ENCODE results near the gene SLC1A3. TPM values are rescaled to one million over a fixed set of nuclear protein-coding genes. Genes with fewer than 3 reads are reported as not detected.

SLC1A3 gene
- total RNA-seq, 1 experiment from 2014 or later, result 18.6 TPM

GRCh38 chr5:36653044-36653705 is 46.8 kb downstream of the SLC1A3 start:
- H3K27me3 Mint-ChIP-seq (ENCODE audit: low read depth), result no peaks in the 10 kb centered on the region; the same call in 1 of the 2 replicates
- no peak overlapping the region for H2BK120ac ChIP-seq (ENCODE audit: low read depth, low read length, poor library complexity, severe bottlenecking)
- no peak for DNase-seq

More at GRCh38 chr5:36653044-36653705, 46.8 kb downstream of the SLC1A3 start:
- no peak overlapping the region for H3K27ac ChIP-seq (ENCODE audit: insufficient read length, low read depth, low read length)
- no peak overlapping the region for H3K14ac ChIP-seq (ENCODE audit: insufficient read depth, low read length)
- no peak overlapping the region for H3K4ac ChIP-seq (ENCODE audit: low read depth, low read length)
- H2BK15ac ChIP-seq (ENCODE audit: low read depth, low read length), result no peak overlapping the region
- no peak overlapping the region for H2AK5ac ChIP-seq (ENCODE audit: insufficient read length, low read length)
- no peaks in the 10 kb centered on the region for H3K9me3 Mint-ChIP-seq
- no peak overlapping the region for H2BK20ac ChIP-seq (ENCODE audit: low read depth, low read length, poor library complexity, severe bottlenecking)
- H3K4me2 ChIP-seq (ENCODE audit: insufficient read depth, insufficient read length, low read length), result no peak overlapping the region
- H3K56ac ChIP-seq (ENCODE audit: insufficient read length, low read depth, low read length), result no peak overlapping the region
- H3T11ph ChIP-seq (ENCODE audit: low read length), result no peak overlapping the region
- H3K9me3 ChIP-seq (ENCODE audit: control insufficient read depth, low read depth, low read length), result no peaks in the 10 kb centered on the region
- H3K36me3 Mint-ChIP-seq (ENCODE audit: insufficient read depth in 1 of 3, low read depth in 3 of 3), result peaks cover 0 to 3% (median 0%) of the 10 kb centered on the region in 3 experiments; a peak in 1 of 7 replicates
- no peak for TF ChIP-seq CTCF (conservative IDR thresholded peaks at IDR 0.05)
- H3K23me2 ChIP-seq (ENCODE audit: insufficient read length, low read depth, low read length, poor library complexity, severe bottlenecking), result no peaks in the 10 kb centered on the region
- H2BK12ac ChIP-seq (ENCODE audit: insufficient read length, low read depth, low read length), result no peak overlapping the region
- H3K4me1 ChIP-seq (ENCODE audit: insufficient read depth, low read length), result peaks cover 15% of the 10 kb centered on the region; the same call in 1 of the 2 replicates
- no peak overlapping the region for H3K4me3 Mint-ChIP-seq
- no peaks in the 10 kb centered on the region for H4K20me1 ChIP-seq (ENCODE audit: control insufficient read depth, insufficient read depth, insufficient read length)
- H3K79me2 ChIP-seq (ENCODE audit: insufficient read depth, low read length), result 0 out of 2 replicates have a peak, but pooled peaks cover 1% of the 10 kb centered on the region
- H2AFZ ChIP-seq (ENCODE audit: low read length), result no peak overlapping the region
- H4K91ac ChIP-seq (ENCODE audit: insufficient read length, low read depth, low read length), result no peak overlapping the region
- H4K8ac ChIP-seq (replicated peaks; ENCODE audit: insufficient read length, low read depth, low read length), result no peak overlapping the region
- no peaks in the 10 kb centered on the region for H3K79me1 ChIP-seq (ENCODE audit: insufficient read depth, low read depth, low read length, poor library complexity, severe bottlenecking)
- H3K23ac ChIP-seq (ENCODE audit: insufficient read length, low read depth, low read length), result no peak overlapping the region
- H4K5ac ChIP-seq (ENCODE audit: insufficient read length, low read depth, low read length), result no peak overlapping the region
- no peak overlapping the region for H3K9ac ChIP-seq (ENCODE audit: extremely low read depth, insufficient read length, low read length)
- H3K18ac ChIP-seq (ENCODE audit: insufficient read length, low read depth, low read length), result no peak overlapping the region
- no peak overlapping the region; a peak in 1 of 7 replicates for H3K27ac Mint-ChIP-seq
- no peak overlapping the region for H2BK5ac ChIP-seq (ENCODE audit: insufficient read length, low read length)
- H3K27me3 ChIP-seq (ENCODE audit: insufficient read depth, low read length), result no peaks in the 10 kb centered on the region
- peaks cover 15 to 19% of the 10 kb centered on the region in 2 experiments for H3K4me1 Mint-ChIP-seq
- WGBS (ENCODE audit: extremely low coverage, insufficient read length, low lambda C conversion rate), result no CpG with 5 or more reads among the region's 5 CpGs

Data from H9 (cell line).